NK-92 (cell line): Measurements from ENCODE around the gene MEGF6.

Experiments
- DNase-seq: peaks from one replicate; lab custom pipeline; 2025; ENCODE audit not compliant: unreplicated experiment; lab: John Stamatoyannopoulos, UW

The MEGF6 gene

GRCh38 chr1:3453203-3453761 lies 158.0 kb downstream of the MEGF6 start:
- DNase-seq = no peak

- DNase-seq = no peak
These were observed 158.5 kb downstream of the MEGF6 start for GRCh38 chr1:3452866-3453175.

DNA sequence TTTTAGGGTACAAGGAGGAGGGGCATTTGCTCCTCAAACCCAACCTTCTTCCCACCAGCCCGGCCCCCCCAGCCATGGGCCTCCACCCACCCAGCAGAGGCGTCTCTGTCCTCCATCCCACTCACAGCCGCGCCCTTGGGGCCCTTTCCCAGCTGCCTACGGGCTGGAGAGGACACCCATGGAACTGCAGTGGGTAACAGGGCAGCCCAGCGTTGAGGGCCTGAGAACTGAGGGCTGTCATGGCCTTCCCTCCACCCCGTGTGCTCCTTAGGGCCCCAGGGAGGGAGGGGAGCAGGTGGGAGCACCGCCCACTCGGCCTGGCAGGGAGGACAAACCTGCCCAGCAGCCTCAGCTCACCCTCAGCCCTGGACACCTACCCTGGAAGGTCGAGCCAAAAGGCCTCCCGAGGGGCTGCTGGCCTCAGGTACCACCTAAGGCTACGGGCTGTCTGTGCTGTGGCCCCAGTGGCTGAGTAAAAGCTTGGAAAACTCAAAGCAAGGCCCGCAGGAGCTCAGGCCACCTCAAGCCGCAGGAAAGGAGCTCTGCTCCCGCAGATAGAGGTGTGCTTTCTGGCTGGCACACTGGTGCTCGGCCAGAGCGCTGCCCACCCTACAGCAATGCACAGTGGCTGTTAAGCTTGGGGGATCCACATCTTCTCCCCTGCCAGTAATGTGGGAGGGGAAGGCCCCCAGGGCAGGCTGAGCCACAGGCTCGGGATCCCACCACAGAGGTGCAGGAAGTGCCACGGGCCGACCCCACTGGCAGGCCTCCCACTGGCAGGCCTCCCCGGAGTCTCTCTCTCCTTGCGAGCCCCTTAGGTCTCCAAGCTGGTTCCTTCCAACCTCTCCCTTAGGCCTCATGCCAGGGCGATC lies 159.1 kb downstream of the MEGF6 start:
- DNase-seq = no peak

- DNase-seq = no peak
These were observed 160.3 kb downstream of the MEGF6 start for GRCh38 chr1:3450983-3451382.

DNA sequence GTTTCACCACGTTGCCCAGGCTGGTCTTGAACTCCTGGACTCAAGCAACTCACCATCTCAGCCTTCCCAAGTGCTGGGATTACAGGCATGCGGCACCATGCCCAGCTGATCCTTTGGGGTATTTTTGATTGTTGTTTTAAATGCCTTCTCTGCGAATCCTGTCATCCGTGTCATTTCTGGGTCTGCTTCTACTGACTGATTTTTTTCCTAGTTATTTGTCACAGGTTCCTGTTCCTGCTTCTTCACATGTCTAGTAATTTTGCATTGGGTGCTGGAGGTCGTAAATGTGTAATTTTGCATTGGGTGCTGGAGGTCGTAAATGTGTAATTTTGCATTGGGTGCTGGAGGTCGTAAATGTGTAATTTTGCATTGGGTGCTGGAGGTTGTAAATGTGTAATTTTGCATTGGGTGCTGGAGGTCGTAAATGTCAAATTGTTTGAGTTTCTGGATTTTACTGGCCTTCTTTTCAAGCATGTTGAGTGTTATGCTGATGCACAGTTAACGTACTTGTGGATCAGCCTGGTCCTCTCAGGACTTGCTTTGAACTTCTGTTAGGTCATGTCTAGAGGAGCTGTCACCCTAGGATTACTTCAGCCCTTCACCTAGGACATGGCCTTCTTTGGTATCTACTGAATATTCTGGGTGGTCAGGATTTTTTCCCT lies 161.0 kb downstream of the MEGF6 start:
- no peak for DNase-seq

DNA sequence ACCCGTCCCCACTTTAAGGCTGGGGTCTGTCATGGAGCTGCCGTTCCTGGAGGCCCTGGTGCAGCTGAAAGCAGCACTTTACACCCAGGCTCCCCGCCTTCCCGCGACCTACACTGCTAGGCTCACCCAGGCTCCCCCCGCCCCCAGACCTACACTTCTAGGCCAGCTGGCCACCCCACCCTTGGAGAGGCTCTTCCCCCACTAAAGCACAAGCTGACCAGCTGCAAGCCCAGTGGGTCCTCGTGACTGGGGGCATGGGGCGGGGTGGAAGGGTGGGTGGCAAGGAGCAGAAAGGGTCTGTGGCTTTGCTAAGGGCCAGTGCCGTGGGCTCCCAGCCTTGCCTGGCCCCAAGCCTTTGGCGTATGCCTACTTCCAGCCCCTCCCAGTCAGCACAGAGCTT lies 166.6 kb downstream of the MEGF6 start:
- no peak for DNase-seq

DNA sequence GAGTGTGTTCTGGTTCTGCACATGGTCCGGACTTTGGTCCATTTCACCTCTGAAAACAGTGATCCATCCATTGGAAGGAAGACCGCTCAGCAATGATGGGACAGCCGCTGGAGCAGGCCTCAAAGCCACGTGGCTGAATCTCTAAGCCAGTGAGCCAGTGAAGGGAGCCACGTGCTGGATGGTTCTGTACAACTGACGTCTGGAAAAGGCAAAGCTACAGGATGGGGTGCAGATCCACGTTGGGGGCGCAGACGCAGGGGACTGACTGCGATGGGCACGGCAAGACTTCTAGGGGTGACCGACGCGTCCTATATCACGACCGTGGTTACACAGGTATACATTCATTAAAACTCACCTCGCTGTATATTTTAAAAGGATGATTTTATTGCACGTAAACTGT lies 167.0 kb downstream of the MEGF6 start:
- DNase-seq = no peak

DNA sequence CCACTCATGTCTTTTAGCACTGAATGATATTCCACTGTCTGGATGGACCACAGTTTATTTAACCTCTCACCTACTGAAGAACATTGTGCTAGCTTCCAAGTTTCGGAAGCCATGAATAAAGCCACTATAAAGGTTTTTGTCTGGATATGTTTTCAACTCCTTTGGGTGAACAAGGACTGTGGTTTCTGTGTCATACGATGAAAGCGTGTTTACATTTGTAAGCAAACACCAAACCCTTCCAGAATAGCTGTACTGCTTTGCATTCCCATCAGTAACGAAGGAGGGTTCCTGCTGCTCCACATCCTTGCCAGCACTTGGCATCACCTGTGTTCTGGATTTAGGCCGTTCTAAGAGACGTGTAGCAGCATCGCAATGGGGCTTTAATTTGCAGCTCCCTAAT lies 167.5 kb downstream of the MEGF6 start:
- no peak for DNase-seq

DNA sequence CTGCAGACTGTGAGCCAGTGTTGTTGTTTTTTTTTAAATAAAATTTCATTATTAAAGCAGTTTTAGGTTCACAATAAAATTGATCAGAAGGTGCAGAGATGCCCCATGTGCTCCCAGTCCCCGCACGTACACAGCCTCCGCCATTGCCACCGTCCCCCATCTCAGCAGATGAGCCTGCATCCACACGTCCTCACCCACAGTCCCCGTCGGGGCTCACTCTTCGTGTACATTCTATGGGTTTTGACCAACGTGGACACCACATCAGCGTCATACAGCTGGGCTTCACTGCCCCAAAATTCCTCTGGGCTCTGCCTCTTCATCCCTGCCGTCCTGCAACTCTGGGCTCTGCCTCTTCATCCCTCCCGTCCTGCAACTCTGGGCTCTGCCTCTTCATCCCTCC lies 168.4 kb downstream of the MEGF6 start:
- no peak for DNase-seq

GRCh38 chr1:3442331-3442730 lies 169.0 kb downstream of the MEGF6 start:
- no peak for DNase-seq

- no peak for DNase-seq
These were observed 169.4 kb downstream of the MEGF6 start for GRCh38 chr1:3441880-3442279.

DNA sequence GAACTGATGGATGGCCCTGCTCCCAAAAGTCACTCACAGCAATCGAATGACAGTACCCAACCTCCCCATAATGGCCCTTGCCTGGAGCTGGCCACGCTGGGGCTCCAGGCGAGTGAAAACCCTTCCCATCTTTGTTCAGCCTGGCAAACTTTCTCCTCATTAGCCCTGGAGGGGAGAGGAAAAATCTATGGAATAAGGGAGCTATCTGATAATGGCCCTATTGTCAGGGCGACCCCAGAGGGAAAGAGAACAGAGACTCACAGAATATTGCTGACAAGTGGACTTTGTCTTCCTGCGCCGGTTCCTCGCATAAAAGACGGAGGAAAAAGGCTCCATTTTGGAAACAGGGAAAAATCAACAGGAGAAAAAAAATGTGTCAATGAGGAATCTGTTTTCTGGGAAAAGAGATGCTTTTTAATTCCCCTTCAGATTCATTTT lies 169.9 kb downstream of the MEGF6 start:
- no peak for DNase-seq

GRCh38 chr1:3440711-3441409 lies 170.4 kb downstream of the MEGF6 start:
- DNase-seq = no peak

- DNase-seq = no peak
These were observed 171.0 kb downstream of the MEGF6 start for GRCh38 chr1:3440300-3440681.
